Measurements from ENCODE around the gene HEATR1. TPM values are rescaled to one million over a fixed set of nuclear protein-coding genes. Genes with fewer than 3 reads are reported as not detected.

Gene HEATR1
- total and polyA plus RNA-seq, 4 donors, result 4.2 to 37.5 (median 19.6) TPM

GRCh38 chr1:236543065-236543669 is 61.1 kb downstream of the HEATR1 start:
- ATAC-seq (ENCODE audit: insufficient read depth, low FRiP score) (no peak), DNase-seq (no peak)
- TF ChIP-seq CTCF (IDR thresholded peaks at IDR 0.05; ENCODE audit: control extremely low read depth, extremely low read depth), result no peak
- H3K9ac ChIP-seq (ENCODE audit: insufficient read depth in 1 of 2, low read length in 2 of 2), result no peak overlapping the region
- 83 to 86% methylated on average over 16 of the region's 16 CpGs for WGBS, 2 donors
- H3K4me3 ChIP-seq, result no peak overlapping the region
- H3K27ac ChIP-seq (ENCODE audit: low read depth in 1 of 2, low read length in 1 of 2), result no peak overlapping the region
- H3K27me3 ChIP-seq (ENCODE audit: control insufficient read depth in 3 of 3, insufficient read depth in 3 of 3, low read length in 2 of 3), result no peaks in the 10 kb centered on the region
- no peaks in the 10 kb centered on the region for H3K4me1 ChIP-seq (ENCODE audit: control insufficient read depth in 5 of 5, insufficient read depth in 5 of 5, low read length in 5 of 5)
- H3K9me3 ChIP-seq (ENCODE audit: control insufficient read depth in 4 of 4, insufficient read depth in 3 of 4, low read length in 3 of 4), result no peaks in the 10 kb centered on the region
- H3K36me3 ChIP-seq (ENCODE audit: control insufficient read depth in 4 of 4, insufficient read depth in 4 of 4, low read length in 4 of 4), result peaks cover 21 to 85% (median 45%) of the 10 kb centered on the region in 4 donors

GRCh38 chr1:236541710-236542109 is 62.6 kb downstream of the HEATR1 start:
- Histone ChIP-seq H3K27ac (ENCODE audit: low read depth in 1 of 2, low read length in 1 of 2) (no peak overlapping the region), H3K9me3 (ENCODE audit: control insufficient read depth in 4 of 4, insufficient read depth in 3 of 4, low read length in 3 of 4) (no peaks in the 10 kb centered on the region), H3K9ac (ENCODE audit: insufficient read depth in 1 of 2, low read length in 2 of 2) (no peak overlapping the region), H3K4me3 (no peak overlapping the region), H3K27me3 (ENCODE audit: control insufficient read depth in 3 of 3, insufficient read depth in 3 of 3, low read length in 2 of 3) (no peaks in the 10 kb centered on the region), H3K4me1 (ENCODE audit: control insufficient read depth in 5 of 5, insufficient read depth in 5 of 5, low read length in 5 of 5) (no peaks in the 10 kb centered on the region), H3K36me3 (ENCODE audit: control insufficient read depth in 4 of 4, insufficient read depth in 4 of 4, low read length in 4 of 4) (peaks cover 21 to 73% (median 37%) of the 10 kb centered on the region in 4 donors)
- TF ChIP-seq CTCF (IDR thresholded peaks at IDR 0.05; ENCODE audit: control extremely low read depth, extremely low read depth), result no peak
- 94 to 97% methylated on average over 4 of the region's 4 CpGs for WGBS, 2 donors
- DNase-seq (no peak), ATAC-seq (ENCODE audit: insufficient read depth, low FRiP score) (no peak)

DNA sequence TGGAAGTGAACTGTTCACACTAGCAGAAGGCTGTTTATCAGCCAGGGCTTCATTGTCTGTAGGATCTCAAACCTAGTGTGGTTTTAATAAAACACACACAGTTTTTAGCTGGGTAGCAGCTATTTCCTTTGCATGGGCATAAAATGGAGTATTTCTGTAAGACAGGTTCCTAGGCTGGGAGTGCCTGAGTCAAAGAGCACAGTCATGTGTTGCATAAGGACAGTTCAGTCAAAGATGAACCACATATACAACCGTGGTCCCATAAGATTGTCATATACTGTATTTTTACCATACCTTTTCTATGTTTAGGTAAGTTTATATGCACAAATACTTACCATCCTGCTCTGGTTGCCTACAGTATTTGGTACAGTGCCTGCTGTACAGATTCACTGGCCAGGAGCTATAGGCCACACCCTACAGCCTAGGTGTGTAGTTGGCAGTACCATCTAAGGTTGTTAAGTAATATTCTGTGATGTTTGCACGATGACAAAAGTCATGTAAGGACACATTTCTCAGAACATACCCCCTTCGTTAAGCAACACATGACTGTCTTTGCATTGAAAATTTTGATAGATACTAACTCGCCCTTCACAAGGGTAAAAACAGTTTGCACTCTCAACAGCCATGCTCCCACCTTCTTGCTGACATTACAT is 63.4 kb downstream of the HEATR1 start:
- H3K9me3 ChIP-seq (ENCODE audit: control insufficient read depth in 4 of 4, insufficient read depth in 3 of 4, low read length in 3 of 4), result no peaks in the 10 kb centered on the region
- no peak for ATAC-seq (ENCODE audit: insufficient read depth, low FRiP score)
- no peak for DNase-seq
- no peak overlapping the region for H3K4me3 ChIP-seq
- 87 to 89% methylated on average over 4 of the region's 4 CpGs for WGBS, 2 donors
- H3K9ac ChIP-seq (ENCODE audit: insufficient read depth in 1 of 2, low read length in 2 of 2), result no peak overlapping the region
- no peak overlapping the region for H3K27ac ChIP-seq (ENCODE audit: low read depth in 1 of 2, low read length in 1 of 2)
- H3K27me3 ChIP-seq (ENCODE audit: control insufficient read depth in 3 of 3, insufficient read depth in 3 of 3, low read length in 2 of 3), result no peaks in the 10 kb centered on the region
- peaks cover 0 to 3% (median 0%) of the 10 kb centered on the region in 5 donors for H3K4me1 ChIP-seq (ENCODE audit: control insufficient read depth in 5 of 5, insufficient read depth in 5 of 5, low read length in 5 of 5)
- no peak for TF ChIP-seq CTCF (IDR thresholded peaks at IDR 0.05; ENCODE audit: control extremely low read depth, extremely low read depth)
- H3K36me3 ChIP-seq (ENCODE audit: control insufficient read depth in 4 of 4, insufficient read depth in 4 of 4, low read length in 4 of 4), result peaks cover 16 to 68% (median 39%) of the 10 kb centered on the region in 4 donors
